ENCODE data around the gene HACE1.
"Not testable (repeated sequence)": the region's sequence is repeated elsewhere in the genome, so short reads cannot be mapped to it uniquely, and the experiment has no call there.

The HACE1 gene

GRCh38 chr6:104884867-104885517 is 25.3 kb upstream of the HACE1 start:
- DNase-seq (ENCODE audit: insufficient read length, low spot score) = no peak
- no peak for TF ChIP-seq POLR2AphosphoS5 (IDR thresholded peaks at IDR 0.05; ENCODE audit: low read depth, low read length)
- no peak for TF ChIP-seq POLR2A (IDR thresholded peaks at IDR 0.05; ENCODE audit: low read depth, low read length)
- no peak for TF ChIP-seq SPI1 (IDR thresholded peaks at IDR 0.05; ENCODE audit: low read depth, low read length)
- TF ChIP-seq POU2F2 (IDR thresholded peaks at IDR 0.05; ENCODE audit: low read depth, low read length) = no peak
- TF ChIP-seq TAF1 (IDR thresholded peaks at IDR 0.05; ENCODE audit: low read depth, low read length) = no peak
- no peak for TF ChIP-seq PAX5 (IDR thresholded peaks at IDR 0.05; ENCODE audit: insufficient read depth, low read length, severe bottlenecking)
- no peak for FAIRE-seq

DNA sequence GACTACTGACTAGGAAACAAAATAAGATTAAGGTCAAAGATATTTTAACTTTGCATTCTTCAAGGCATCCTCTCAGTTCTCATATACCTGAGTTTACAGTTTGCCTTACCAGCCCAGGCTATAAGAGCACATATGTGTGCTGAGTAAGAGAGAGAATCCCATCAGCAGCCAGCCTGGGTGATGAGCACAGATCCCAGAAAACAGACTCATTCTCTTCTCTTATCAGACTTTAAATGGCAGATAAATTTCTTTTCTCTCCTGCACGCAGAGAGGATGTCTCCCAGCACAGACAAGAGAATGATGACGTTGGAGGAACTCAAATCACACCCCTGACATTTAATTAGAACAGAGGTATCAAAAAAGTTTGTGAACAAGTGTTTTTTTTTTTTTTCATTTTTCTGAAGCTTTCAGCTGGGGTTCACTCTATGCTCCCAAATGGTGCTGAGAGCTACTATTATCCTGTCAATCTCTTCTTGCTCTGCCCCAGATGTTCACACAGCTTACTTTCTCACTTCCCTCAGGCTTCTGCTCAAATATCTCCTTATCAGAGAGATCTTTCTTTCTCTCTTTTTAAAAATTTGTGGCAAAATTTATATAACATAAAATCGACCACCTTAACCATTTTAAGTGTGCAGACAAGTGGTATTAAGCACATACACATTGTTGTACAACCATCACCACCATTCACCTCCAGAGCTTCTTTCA is 22.4 kb upstream of the HACE1 start:
- FAIRE-seq (no peak), DNase-seq (ENCODE audit: insufficient read length, low spot score) (no peak)
- TF ChIP-seq SPI1 (IDR thresholded peaks at IDR 0.05; ENCODE audit: low read depth, low read length) = no peak
- TF ChIP-seq POU2F2 (IDR thresholded peaks at IDR 0.05; ENCODE audit: low read depth, low read length) = no peak
- TF ChIP-seq PAX5 (IDR thresholded peaks at IDR 0.05; ENCODE audit: insufficient read depth, low read length, severe bottlenecking) = no peak
- no peak for TF ChIP-seq POLR2AphosphoS5 (IDR thresholded peaks at IDR 0.05; ENCODE audit: low read depth, low read length)
- no peak for TF ChIP-seq POLR2A (IDR thresholded peaks at IDR 0.05; ENCODE audit: low read depth, low read length)
- no peak for TF ChIP-seq TAF1 (IDR thresholded peaks at IDR 0.05; ENCODE audit: low read depth, low read length)

DNA sequence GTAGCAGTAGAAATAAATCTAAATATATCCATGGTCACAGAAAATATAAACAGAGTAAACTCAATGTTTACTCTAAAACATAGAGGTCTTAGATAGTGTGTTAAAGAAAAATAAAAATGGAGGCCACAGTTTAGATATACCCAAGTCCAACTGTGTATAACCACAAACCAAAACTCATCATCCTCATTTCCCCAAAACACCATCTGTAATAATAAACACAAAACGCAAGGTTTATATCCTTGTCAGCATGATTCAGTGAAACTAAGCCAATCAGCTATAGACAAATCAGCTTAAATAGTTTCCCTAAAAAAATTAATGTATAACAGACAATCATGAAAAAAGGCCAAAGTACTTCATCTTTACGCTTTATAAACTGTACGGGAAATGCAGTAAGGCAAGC is 2.7 kb upstream of the HACE1 start:
- no peak for FAIRE-seq
- DNase-seq (ENCODE audit: insufficient read length, low spot score) = no peak
- TF ChIP-seq POLR2AphosphoS5 (IDR thresholded peaks at IDR 0.05; ENCODE audit: low read depth, low read length) = no peak
- no peak for TF ChIP-seq SPI1 (IDR thresholded peaks at IDR 0.05; ENCODE audit: low read depth, low read length)
- TF ChIP-seq TAF1 (IDR thresholded peaks at IDR 0.05; ENCODE audit: low read depth, low read length) = no peak
- no peak for TF ChIP-seq POU2F2 (IDR thresholded peaks at IDR 0.05; ENCODE audit: low read depth, low read length)
- TF ChIP-seq PAX5 (IDR thresholded peaks at IDR 0.05; ENCODE audit: insufficient read depth, low read length, severe bottlenecking) = no peak
- no peak for TF ChIP-seq POLR2A (IDR thresholded peaks at IDR 0.05; ENCODE audit: low read depth, low read length)

- TF ChIP-seq SPI1 (IDR thresholded peaks at IDR 0.05; ENCODE audit: low read depth, low read length) (no peak), POLR2A (IDR thresholded peaks at IDR 0.05; ENCODE audit: low read depth, low read length) (no peak), POLR2AphosphoS5 (IDR thresholded peaks at IDR 0.05; ENCODE audit: low read depth, low read length) (no peak), POU2F2 (IDR thresholded peaks at IDR 0.05; ENCODE audit: low read depth, low read length) (no peak), TAF1 (IDR thresholded peaks at IDR 0.05; ENCODE audit: low read depth, low read length) (no peak), PAX5 (IDR thresholded peaks at IDR 0.05; ENCODE audit: insufficient read depth, low read length, severe bottlenecking) (no peak)
- DNase-seq (ENCODE audit: insufficient read length, low spot score) = no peak
- FAIRE-seq = no peak
Observed at GRCh38 chr6:104860221-104860620, 502 bp upstream of the HACE1 start.

- FAIRE-seq (no peak), DNase-seq (ENCODE audit: insufficient read length, low spot score) (no peak)
- TF ChIP-seq PAX5 (IDR thresholded peaks at IDR 0.05; ENCODE audit: insufficient read depth, low read length, severe bottlenecking) (no peak), POU2F2 (IDR thresholded peaks at IDR 0.05; ENCODE audit: low read depth, low read length) (no peak)
Observed at GRCh38 chr6:104858642-104859041, 1.1 kb downstream of the HACE1 start.

DNA sequence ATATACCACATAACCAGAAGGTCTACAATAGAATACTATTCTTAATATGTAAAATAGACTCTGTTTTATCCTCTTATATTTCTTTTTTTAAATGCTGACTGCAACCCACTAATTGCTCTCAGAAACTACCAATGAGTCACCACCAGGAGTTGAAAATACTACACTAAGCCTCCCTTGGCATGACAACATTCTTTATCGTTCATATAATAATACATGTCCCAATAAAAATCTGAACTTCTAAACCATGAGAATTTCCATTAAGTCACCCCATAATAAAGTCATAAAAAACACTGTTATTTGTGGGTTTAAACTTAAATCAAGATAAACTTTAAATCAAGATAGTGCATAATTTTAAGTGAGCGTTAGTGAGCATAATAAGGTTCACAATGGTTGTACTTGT is 4.2 kb downstream of the HACE1 start:
- no peak for TF ChIP-seq PAX5 (IDR thresholded peaks at IDR 0.05; ENCODE audit: insufficient read depth, low read length, severe bottlenecking)
- no peak for FAIRE-seq
- no peak for DNase-seq (ENCODE audit: insufficient read length, low spot score)

DNA sequence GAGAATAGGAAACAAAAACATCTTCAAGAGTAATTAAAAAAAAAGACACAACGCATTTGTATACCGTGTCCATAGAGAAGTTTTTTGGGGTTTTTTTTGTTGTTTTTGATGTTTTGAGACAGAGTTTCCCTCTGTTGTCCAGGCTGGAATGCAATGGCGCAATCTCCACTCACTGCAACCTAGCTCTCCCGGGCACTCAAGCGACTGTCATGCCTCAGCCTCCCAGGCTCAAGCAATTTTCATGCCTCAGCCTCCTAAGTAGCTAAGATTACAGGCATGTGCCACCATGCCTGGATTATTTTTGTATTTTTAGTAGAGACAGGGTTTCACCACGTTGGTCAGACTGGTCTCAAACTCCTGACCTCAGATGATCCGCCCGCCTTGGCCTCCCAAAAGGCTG is 12.0 kb downstream of the HACE1 start:
- not testable (repeated sequence) for DNase-seq (ENCODE audit: insufficient read length, low spot score); FAIRE-seq

- no peak for FAIRE-seq
- TF ChIP-seq POU2F2 (IDR thresholded peaks at IDR 0.05; ENCODE audit: low read depth, low read length) = no peak
- no peak for TF ChIP-seq SPI1 (IDR thresholded peaks at IDR 0.05; ENCODE audit: low read depth, low read length)
- TF ChIP-seq POLR2A (IDR thresholded peaks at IDR 0.05; ENCODE audit: low read depth, low read length) = no peak
- no peak for TF ChIP-seq PAX5 (IDR thresholded peaks at IDR 0.05; ENCODE audit: insufficient read depth, low read length, severe bottlenecking)
- TF ChIP-seq TAF1 (IDR thresholded peaks at IDR 0.05; ENCODE audit: low read depth, low read length) = no peak
- no peak for TF ChIP-seq POLR2AphosphoS5 (IDR thresholded peaks at IDR 0.05; ENCODE audit: low read depth, low read length)
Observed at GRCh38 chr6:104843229-104843628, 16.5 kb downstream of the HACE1 start.

GRCh38 chr6:104837158-104837557 is 22.6 kb downstream of the HACE1 start:
- no peak for DNase-seq (ENCODE audit: insufficient read length, low spot score)
- TF ChIP-seq POLR2A (IDR thresholded peaks at IDR 0.05; ENCODE audit: low read depth, low read length) = no peak
- TF ChIP-seq POLR2AphosphoS5 (IDR thresholded peaks at IDR 0.05; ENCODE audit: low read depth, low read length) = no peak
- TF ChIP-seq SPI1 (IDR thresholded peaks at IDR 0.05; ENCODE audit: low read depth, low read length) = no peak
- no peak for TF ChIP-seq TAF1 (IDR thresholded peaks at IDR 0.05; ENCODE audit: low read depth, low read length)
- TF ChIP-seq PAX5 (IDR thresholded peaks at IDR 0.05; ENCODE audit: insufficient read depth, low read length, severe bottlenecking) = no peak
- no peak for TF ChIP-seq POU2F2 (IDR thresholded peaks at IDR 0.05; ENCODE audit: low read depth, low read length)
- FAIRE-seq = no peak

More at GRCh38 chr6:104843229-104843628, 16.5 kb downstream of the HACE1 start:
- no peak for DNase-seq (ENCODE audit: insufficient read length, low spot score)

- not testable (repeated sequence) for FAIRE-seq; DNase-seq (ENCODE audit: insufficient read length, low spot score)
Observed at GRCh38 chr6:104836479-104837020, 23.2 kb downstream of the HACE1 start.
